HUDEP-2 (cell line): ENCODE results near the gene SCAMP5.

ENCODE experiments used
- DNase-seq, 76 experiments: peaks; one replicate each; lab custom pipeline; 2025; ENCODE audit not compliant: unreplicated experiment in 76 of 76; lab: John Stamatoyannopoulos, UW

Gene SCAMP5

DNA sequence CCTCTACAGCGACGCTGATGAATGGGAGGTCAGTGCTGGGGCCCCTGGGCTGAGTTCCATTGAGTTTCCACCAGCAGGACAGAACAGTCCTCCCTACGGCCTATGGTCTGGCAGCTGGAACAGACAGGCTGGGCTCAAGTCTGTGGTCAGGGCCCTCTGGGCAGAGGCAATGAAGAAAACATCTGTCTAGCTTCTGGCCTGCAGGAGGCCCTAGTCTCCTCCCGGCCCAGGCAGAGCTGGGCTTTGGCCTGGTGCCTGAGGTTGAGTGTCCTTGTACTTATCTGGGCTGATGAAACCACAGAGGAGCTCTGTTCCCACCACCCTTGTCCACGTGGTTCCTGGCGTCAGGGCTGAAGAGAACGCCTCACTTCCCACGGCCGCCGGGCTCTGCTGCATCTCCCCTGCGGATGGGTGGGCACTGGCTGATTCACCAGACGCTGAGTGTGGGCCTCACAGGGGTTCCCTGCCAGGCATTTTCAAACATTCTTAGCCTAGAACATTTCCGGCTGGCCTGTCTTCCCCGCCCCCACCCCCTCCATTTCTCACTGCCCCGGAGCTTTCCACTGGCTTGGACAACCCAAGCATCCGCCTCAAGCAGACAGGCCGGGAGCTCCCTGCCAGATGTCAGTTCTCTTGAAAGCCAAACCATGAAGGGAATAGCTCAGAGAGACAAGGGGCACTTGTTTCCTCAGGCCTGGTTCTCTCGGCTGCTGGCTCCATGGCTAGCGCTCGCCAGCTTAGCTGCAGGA lies 48.3 kb downstream of the SCAMP5 start:
- peak in 75 of 76 experiments; percentile 30 to 97 (median 92) for DNase-seq

- no peak for DNase-seq
Measured at GRCh38 chr15:75044258-75044878, 49.0 kb downstream of the SCAMP5 start.

DNA sequence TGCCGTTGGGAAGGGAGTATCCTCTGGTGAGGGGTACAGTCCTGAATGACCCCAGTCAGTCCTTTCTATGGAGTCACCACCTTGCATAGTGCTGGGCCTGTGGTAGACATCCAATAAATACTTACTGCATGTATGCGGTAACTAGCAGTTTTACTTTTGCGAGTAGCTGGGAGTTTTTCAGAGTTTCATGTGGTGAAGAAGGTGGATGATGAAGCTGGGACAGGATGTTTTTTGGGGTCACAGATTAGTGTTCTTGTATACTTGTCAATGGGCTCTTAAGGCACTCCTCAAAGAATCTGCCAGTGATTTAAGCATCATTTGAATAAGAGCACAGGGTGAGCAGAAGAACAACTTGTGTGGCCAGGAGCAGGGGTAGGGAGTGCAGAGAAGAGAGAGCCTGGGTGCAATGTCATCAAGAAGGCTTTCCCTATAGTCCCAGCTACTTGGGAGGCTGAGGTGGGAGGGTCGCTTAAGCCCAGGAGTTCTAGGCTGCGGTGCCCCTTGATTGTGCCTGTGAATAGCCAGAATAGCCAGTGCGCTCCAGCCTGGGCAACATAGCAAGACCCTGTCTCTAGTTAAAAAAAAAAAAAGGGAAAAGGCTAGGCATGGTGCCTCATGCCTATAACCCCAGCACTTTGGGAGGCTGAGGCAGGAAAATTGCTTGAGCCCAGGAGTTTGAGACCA lies 50.1 kb downstream of the SCAMP5 start:
- DNase-seq: no peak

DNA sequence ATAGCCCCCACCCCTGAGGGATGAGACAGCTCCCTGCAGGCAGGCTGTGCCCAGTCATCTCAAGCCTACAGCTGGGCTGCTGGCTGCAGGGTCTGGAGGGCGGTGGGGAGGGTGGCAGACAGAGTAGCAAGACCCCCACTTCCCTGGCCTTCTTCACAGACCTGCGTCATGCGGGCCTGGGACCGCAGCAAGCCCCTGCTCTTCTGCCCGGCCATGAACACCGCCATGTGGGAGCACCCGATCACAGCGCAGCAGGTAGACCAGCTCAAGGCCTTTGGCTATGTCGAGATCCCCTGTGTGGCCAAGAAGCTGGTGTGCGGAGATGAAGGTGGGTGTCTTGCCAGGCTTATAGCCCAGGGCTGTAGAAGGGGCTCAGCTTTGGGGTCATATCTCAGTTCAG lies 53.0 kb downstream of the SCAMP5 start:
- DNase-seq: no peak

DNA sequence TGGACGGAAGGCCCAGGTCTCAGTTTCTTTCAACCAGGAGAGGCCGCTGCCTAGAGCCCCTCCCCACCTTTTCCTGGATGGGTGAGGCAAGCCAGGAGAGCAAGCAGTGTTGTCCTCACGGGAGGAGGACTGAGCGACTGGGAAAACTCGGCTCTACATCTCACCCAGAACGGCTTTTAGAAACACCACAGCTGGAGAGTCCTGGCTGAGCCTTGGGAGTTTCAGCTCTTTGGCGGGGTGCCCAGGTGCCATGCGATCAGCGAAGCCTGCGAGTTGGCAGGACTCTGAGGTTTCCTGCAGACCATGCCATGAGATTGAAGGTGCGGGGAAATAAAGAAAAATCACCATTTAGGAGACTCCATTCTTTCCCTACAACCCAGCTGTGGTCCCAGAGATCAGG lies 54.0 kb downstream of the SCAMP5 start:
- peak in 4 of 76 experiments; percentile 9 to 16 (median 13) for DNase-seq

- no peak for DNase-seq
Measured at GRCh38 chr15:75050283-75050682, 54.9 kb downstream of the SCAMP5 start.

DNA sequence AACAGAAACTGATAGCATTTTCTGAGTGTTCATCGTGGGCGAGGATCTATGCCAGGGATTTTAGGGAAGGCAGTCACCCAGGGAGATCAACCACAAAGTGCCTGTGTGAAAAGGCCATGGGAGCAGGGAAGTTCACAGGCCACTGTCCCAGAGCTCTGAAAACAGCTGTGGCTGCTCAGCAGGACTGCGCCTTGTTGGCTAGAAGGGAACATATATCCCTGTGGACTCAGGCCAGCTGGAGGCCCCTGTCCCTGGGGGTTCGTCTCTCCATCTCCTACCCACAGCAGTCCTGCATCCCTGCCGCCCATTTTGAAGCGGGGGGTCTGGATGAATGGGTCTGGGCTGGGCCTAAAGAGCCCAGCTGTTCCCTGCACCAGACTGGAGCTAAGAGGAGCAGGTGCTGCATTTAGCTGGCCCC lies 55.8 kb downstream of the SCAMP5 start:
- DNase-seq: no peak

- no peak for DNase-seq
Measured at GRCh38 chr15:75051711-75052110, 56.3 kb downstream of the SCAMP5 start.

DNA sequence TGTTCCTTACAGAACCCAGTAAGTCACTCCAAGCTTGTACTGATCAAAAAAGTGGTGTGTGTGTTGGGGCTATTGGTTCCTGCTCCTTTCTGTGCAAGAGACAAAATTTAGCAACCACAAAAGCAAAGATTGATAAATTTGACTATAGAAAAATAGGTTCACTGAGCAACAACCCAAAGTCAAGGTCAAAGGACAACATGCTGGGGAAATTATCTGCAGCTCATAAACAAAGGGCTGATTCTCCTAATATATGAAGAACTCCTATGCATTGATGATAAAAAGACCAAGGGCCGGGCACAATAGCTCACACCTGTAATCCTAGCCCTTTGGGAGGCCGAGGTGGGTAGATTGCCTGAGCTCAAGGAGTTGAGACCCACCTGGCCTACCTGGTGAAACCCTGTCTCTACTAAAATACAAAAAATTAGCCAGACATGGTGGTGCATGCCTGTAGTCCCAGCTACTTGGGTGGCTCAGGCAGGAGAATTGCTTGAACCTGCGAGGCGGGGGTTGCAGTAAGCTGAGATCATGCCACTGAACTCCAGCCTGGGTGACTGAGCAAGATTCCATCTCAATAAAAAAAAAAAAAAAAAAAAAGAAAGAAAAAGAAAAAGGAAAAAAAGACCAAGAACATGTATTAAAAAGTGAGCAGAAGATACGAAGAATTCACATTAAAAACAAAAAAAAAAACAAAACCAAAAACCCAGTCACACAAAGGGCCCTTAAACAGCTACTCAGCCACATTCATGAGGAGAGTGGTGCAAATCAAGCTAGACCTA lies 57.8 kb downstream of the SCAMP5 start:
- DNase-seq: no peak

DNA sequence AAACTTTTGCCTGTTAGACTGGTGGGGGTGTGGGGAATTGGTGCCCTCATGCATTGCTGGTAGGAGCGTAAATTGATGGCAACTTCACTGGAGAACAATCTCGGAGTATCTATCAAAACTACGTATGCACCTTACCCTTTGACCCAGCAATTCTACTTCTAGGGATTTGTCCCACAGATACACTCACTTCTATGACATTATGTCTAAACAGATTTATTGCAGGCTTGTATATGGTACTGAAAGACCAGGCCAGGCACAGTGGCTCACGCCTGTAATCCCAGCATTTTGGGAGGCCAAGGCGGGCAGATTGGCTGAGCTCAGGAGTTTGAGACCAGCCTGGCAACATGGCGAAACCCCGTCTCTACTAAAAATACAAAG lies 58.4 kb downstream of the SCAMP5 start:
- DNase-seq: no peak

DNA sequence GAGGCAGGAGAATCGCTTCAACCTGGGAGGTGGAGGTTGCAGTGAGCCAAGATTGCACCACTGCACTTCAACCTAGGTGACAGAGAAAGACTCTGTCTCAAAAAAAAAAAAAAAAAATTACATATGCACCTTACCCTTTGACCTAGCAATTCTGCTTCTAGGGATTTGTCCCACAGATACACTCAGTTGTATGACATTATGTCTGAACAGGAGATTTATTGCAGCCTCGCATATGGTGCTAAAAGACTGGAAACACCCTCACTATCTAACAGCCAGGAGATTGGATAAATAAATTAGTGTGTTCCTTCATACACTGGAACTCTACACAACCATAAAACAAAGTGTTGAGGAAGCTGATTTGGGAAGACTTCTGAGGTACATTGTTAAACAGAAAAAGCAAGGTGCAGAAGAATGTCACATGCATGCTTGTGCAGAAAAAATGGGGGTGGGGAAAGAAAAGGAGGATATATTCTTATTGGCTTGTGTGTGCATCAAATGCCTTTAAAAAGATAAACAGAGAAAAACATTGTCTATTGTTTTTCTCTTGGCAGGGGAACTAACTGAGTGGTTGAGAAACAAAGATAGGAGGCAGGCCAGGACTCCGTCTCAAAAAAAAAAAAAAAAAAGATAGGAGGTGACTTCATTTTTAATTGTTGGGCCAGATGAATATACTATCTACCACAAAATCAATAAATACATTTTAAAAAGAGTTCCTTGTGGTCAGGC lies 59.0 kb downstream of the SCAMP5 start:
- peak in 26 of 76 experiments; percentile 10 to 69 (median 36) for DNase-seq

DNA sequence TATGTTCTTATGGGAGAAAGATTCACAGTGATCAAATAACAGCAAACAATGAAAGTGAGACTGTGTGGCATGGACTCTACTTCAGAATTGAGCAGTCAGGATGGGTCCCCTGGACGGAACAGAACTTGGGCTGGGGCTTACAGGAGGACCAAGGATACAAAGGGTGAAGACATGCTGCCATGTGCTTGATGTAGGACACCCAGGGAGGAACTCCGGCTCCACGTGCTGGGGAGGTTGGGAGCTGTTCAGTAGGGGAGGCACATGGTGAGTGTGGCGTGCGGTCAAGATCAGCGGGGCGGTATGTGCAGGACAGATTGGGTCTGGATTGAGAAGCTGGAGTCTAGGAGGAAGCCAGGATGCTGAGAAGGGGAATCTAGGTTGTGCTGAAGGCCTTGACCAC lies 60.7 kb downstream of the SCAMP5 start:
- DNase-seq: no peak

DNA sequence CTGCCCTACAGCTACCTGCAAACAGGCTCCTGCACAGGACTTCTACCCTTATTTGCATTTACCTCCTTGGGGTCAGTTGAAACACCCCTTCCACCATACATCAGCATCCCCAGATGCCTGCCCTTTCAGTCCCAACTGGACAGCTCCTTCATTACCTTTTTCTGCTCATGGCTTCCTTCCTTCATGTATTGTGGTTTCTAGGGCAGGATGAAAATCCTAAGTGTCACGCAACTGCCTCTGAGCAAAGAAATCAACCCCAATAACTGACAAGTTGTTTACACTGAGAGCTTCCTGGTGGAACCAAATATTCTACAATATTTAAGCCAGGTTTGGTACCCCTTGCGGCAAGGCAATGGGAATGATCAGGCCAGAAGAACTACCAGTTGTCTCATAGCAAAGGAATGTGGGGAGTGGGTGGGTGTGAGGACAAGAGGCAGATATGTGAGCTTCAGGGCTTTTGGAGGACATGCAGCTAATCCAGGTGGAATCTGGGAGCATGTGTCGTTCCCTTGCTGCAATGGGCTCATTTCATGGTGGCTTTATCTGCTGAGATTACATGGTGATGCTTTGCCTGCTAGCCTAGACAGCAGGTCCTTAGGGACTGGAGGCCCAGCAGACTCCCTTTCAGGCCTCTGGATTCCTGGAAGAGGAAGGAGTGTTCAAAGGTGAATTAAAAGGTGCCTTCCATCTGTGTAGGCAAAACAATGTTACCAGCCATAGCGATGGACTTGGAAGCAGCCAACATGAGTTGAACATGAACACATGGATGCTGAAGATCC lies 63.0 kb downstream of the SCAMP5 start:
- DNase-seq: no peak

DNA sequence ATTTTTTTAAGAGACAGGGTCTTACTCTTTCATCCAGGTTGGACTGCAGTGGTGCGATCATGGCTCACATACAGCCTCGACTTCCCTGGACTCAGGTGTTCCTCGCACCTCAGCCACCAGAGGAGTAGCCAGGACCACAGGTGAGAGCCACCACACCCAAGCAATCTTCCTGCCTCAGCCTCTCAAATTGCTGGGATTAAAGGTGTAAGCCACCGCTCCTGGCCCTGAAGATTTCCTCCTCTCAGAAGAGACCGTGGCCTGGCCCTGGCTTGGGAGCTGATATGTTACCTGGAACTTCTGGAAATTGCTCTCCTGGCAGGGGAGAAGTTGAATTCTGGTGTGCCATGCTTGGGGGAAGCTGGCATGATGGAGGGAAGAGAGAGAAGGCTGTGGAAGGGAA lies 64.2 kb downstream of the SCAMP5 start:
- no peak for DNase-seq

- peak in 3 of 76 experiments; percentile 14 to 32 (median 29) for DNase-seq
Measured at GRCh38 chr15:75061272-75061671, 65.9 kb downstream of the SCAMP5 start.

DNA sequence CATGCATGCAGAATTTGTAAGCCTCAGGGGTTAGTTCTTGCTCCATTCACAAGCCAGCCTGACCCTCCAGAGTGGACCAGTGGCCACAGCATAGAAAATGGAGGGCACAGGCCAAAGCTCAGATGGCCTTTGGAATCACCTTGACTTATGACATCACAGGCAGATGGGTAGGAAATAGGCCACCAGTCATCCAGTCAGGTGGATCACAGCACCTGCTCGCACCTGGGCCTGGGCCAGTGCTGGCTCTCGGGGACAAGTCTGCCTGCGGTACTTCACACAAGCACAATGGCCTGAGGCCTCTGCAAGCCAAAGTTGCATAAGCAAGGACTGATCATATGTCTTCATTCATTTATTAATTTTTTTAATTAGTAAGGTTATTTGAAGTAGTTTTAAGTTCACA lies 67.3 kb downstream of the SCAMP5 start:
- no peak for DNase-seq

GRCh38 chr15:75063338-75063737 lies 68.0 kb downstream of the SCAMP5 start:
- no peak for DNase-seq

GRCh38 chr15:75063889-75064288 lies 68.5 kb downstream of the SCAMP5 start:
- no peak for DNase-seq

DNA sequence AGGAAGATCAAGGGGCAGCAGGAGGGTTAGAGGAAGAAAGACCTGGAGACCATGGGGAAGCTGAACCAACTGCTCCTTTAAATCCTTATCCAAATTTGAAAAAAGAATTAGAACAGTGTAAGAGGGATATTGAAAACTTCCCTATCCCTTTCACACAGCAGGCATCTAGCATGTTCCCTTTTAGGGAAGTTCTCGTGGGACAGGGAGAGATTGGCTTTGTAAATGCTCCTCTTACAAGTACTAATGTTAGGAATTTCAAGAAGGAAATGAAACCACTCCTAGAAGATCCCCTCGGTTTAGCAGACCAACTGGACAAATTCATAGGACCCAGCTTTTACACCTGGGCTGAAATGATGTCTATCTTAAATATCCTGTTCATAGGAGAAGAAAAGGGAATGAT lies 69.5 kb downstream of the SCAMP5 start:
- no peak for DNase-seq

DNA sequence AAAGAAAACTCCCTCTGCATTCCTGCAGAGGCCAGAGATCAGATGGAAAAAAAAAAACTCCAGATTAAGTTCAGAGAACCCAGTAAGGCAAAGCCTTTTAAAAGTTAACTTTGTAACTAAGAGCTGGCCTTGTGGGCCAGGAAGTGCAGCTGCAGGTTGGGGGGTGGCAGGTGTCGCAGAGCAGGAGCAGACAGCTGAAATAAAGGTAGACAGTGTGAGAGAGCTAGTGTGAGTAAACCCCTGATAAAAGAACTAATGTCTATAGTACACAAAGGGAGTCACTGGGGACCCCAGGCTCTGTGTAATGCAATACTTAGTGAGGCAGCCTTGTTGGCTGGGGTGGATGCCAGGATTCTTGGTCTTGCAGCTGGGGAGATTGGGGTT lies 70.1 kb downstream of the SCAMP5 start:
- DNase-seq: peak in 40 of 76 experiments; percentile 13 to 71 (median 42)
